IMR-90 (cell line): ENCODE data around the gene SEC61A1. TPM values are rescaled to one million over a fixed set of nuclear protein-coding genes. Genes with fewer than 3 reads are reported as not detected.

ENCODE experiments used
- ATAC-seq: fragments of 200-7000 bp; cut with Tn5 transposase; 2 replicates; pipeline ENCODE4 v1.9.1; 2020; ENCODE audit warnings: low read depth, mild to moderate bottlenecking, moderate library complexity
- BruUV-seq: library from RNA; stranded (reverse); fragments of 400-500 nt; replicated peaks from 2 replicates; lab custom pipeline; 2021; lab: Mats Ljungman, UMichigan
- CTCF ChIA-PET: fragments of 300-600 bp; formaldehyde crosslinking; extraction: SDS; loops from one replicate; lab custom pipeline; 2021; ENCODE audit warnings: antibody characterized with exemption; lab: Yijun Ruan, JAX
- POLR2A ChIA-PET: fragments of 300-600 bp; sonication (Branson Sonifier 250); formaldehyde crosslinking; loops from one replicate; lab custom pipeline; 2022; ENCODE audit warnings: antibody characterized with exemption; ENCODE audit not compliant: unreplicated experiment; lab: Charles Lee
- DNase-seq: peaks from one replicate; pipeline ENCODE4 v3.0.0; 2013
- H2AFZ ChIP-seq: replicated peaks from 2 replicates; pipeline ENCODE3; 2013; ENCODE audit warnings: low read length, mild to moderate bottlenecking; ENCODE audit not compliant: poor library complexity
- H2AK5ac ChIP-seq: 2 replicates; pipeline ENCODE4 v1.6.1; 2013; ENCODE audit warnings: low read depth, low read length, inconsistent platforms
- H2AK9ac ChIP-seq: replicated peaks from 2 replicates; pipeline ENCODE3; 2013; ENCODE audit warnings: mild to moderate bottlenecking, low read depth, low read length, moderate library complexity; ENCODE audit not compliant: poor library complexity
- H2BK120ac ChIP-seq: 2 replicates; pipeline ENCODE4 v1.6.1; 2013; ENCODE audit warnings: low read depth, low read length, inconsistent platforms
- H2BK15ac ChIP-seq: 3 replicates; pipeline ENCODE4 v1.6.1; 2013; ENCODE audit warnings: low read depth, low read length, inconsistent platforms
- H2BK20ac ChIP-seq: 2 replicates; pipeline ENCODE4 v1.6.1; 2013; ENCODE audit warnings: low read depth, mild to moderate bottlenecking, inconsistent platforms, low read length, moderate library complexity
- H2BK5ac ChIP-seq: 2 replicates; pipeline ENCODE4 v1.6.1; 2013; ENCODE audit warnings: mild to moderate bottlenecking, low read depth, low read length, inconsistent platforms; ENCODE audit not compliant: poor library complexity, severe bottlenecking
- H3K14ac ChIP-seq: replicated peaks from 2 replicates; pipeline ENCODE4 v1.6.1; 2013; ENCODE audit warnings: low read depth, low read length, inconsistent platforms
- H3K18ac ChIP-seq: 2 replicates; pipeline ENCODE4 v1.6.1; 2013; ENCODE audit warnings: low read depth, low read length, control low read depth
- H3K23ac ChIP-seq: 2 replicates; pipeline ENCODE4 v1.6.1; 2013; ENCODE audit warnings: low read depth, low read length, inconsistent platforms
- H3K27ac ChIP-seq: 2 replicates; pipeline ENCODE4 v1.5.1; 2013; ENCODE audit warnings: mild to moderate bottlenecking, control low read depth, low read length; ENCODE audit not compliant: insufficient read depth
- H3K27me3 ChIP-seq: 2 replicates; pipeline ENCODE4 v1.6.1; 2013; ENCODE audit warnings: low read length; ENCODE audit not compliant: control insufficient read depth, insufficient read depth
- H3K36me3 ChIP-seq: 2 replicates; pipeline ENCODE4 v1.6.1; 2013; ENCODE audit warnings: low read length, mixed read lengths; ENCODE audit not compliant: control insufficient read depth, insufficient read depth
- H3K4ac ChIP-seq: 2 replicates; pipeline ENCODE4 v1.6.1; 2013; ENCODE audit warnings: low read depth, low read length, inconsistent platforms
- H3K4me1 ChIP-seq: 2 replicates; pipeline ENCODE4 v1.6.1; 2013; ENCODE audit warnings: low read length, mixed read lengths; ENCODE audit not compliant: control insufficient read depth, insufficient read depth
- H3K4me2 ChIP-seq: 2 replicates; pipeline ENCODE4 v1.6.1; 2013; ENCODE audit warnings: low read depth, mild to moderate bottlenecking, control low read depth, low read length, moderate library complexity
- H3K4me3 ChIP-seq: 2 replicates; pipeline ENCODE4 v1.5.1; 2013; ENCODE audit warnings: low read depth, mild to moderate bottlenecking, control low read depth, low read length, moderate library complexity; ENCODE audit not compliant: insufficient read depth
- H3K56ac ChIP-seq: 2 replicates; pipeline ENCODE4 v1.6.1; 2013; ENCODE audit warnings: low read length, inconsistent platforms; ENCODE audit not compliant: insufficient read depth; ENCODE audit errors: extremely low read depth
- H3K79me1 ChIP-seq, 2 experiments: 2 replicates each; pipeline ENCODE4 v1.6.1; 2013; ENCODE audit warnings: low read length in 2 of 2, inconsistent platforms in 1 of 2, low read depth in 1 of 2
- H3K9ac ChIP-seq: 2 replicates; pipeline ENCODE4 v1.6.1; 2013; ENCODE audit warnings: low read depth, low read length, control low read depth
- H3K9me1 ChIP-seq: 2 replicates; pipeline ENCODE4 v1.6.1; 2013; ENCODE audit warnings: low read length, inconsistent platforms; ENCODE audit not compliant: insufficient read depth
- H3K9me3 ChIP-seq: 2 replicates; pipeline ENCODE4 v1.6.1; 2013; ENCODE audit warnings: low read length; ENCODE audit not compliant: control insufficient read depth, insufficient read depth
- H4K20me1 ChIP-seq: 2 replicates; pipeline ENCODE4 v1.6.1; 2013; ENCODE audit warnings: low read length, inconsistent platforms; ENCODE audit not compliant: insufficient read depth
- H4K5ac ChIP-seq: 2 replicates; pipeline ENCODE4 v1.6.1; 2013; ENCODE audit warnings: mild to moderate bottlenecking, low read depth, low read length, control low read depth
- H4K8ac ChIP-seq, 2 experiments: 2 replicates each; pipeline ENCODE4 v1.6.1; 2013; ENCODE audit warnings: low read depth in 2 of 2, low read length in 2 of 2, control low read depth in 1 of 2, inconsistent platforms in 1 of 2
- H4K91ac ChIP-seq: 2 replicates; pipeline ENCODE4 v1.6.1; 2013; ENCODE audit warnings: low read depth, low read length, inconsistent platforms; ENCODE audit not compliant: insufficient read depth
- CTCF ChIP-seq: conservative IDR thresholded peaks from 2 replicates; pipeline ENCODE4 v1.5.1; 2012; ENCODE audit warnings: mild to moderate bottlenecking, low read depth, low read length, improper control_type of control experiment
- FOS ChIP-seq: fragments of 150-350 bp; IDR thresholded peaks from 2 replicates; pipeline ENCODE4 v1.6.1; 2016; ENCODE audit warnings: low read depth, low read length
- MAFK ChIP-seq: IDR thresholded peaks from 2 replicates; pipeline ENCODE4 v1.6.1; 2012; ENCODE audit warnings: low read depth, low read length, improper control_type of control experiment
- RAD21 ChIP-seq: IDR thresholded peaks from 2 replicates; pipeline ENCODE4 v1.6.1; 2012; ENCODE audit warnings: low read length, improper control_type of control experiment
- SMC3 ChIP-seq: fragments of 150-350 bp; IDR thresholded peaks from 2 replicates; pipeline ENCODE4 v1.6.1; 2016; ENCODE audit warnings: low read depth, mild to moderate bottlenecking, antibody characterized with exemption, low read length, moderate library complexity
- USF2 ChIP-seq: fragments of 150-350 bp; IDR thresholded peaks from 2 replicates; pipeline ENCODE4 v1.6.1; 2017; ENCODE audit warnings: mild to moderate bottlenecking, antibody characterized with exemption, low read length, low read depth
- WGBS, 2 experiments: methylation state at CpG; one replicate each; pipeline versions ENCODE4 v1.1.5 to v1.1.7; 2013; ENCODE audit warnings: missing lambda C conversion rate in 2 of 2; ENCODE audit not compliant: insufficient read length in 1 of 2; ENCODE audit errors: extremely low coverage in 2 of 2; 5-methylcytosine and 5-hydroxymethylcytosine counted together
- dilution Hi-C: fragments of 300-500 bp; cut with HindIII; formaldehyde crosslinking; loops from one replicate; pipeline ENCODE4 v1.14.3; 2018; ENCODE audit warnings: low sequenced_read_pairs; ENCODE audit not compliant: unreplicated experiment
- in situ Hi-C: fragments of 300-500 bp; cut with MboI; formaldehyde crosslinking; loops from 3 replicates; pipeline ENCODE4 v1.14.3; 2019; ENCODE audit warnings: low sequenced_read_pairs, inconsistent platforms, mixed read lengths
- intact Hi-C: fragments of 100-400 bp; cut with micrococcal nuclease; formaldehyde crosslinking; loops from 2 replicates; pipeline ENCODE4 v1.10.0; 2022
- polyA plus RNA-seq, 3 experiments: library from polyadenylated mRNA; depleted of rRNA; stranded (reverse); fragments of >200 nt; gene quantifications; 2 replicates each; pipeline ENCODE4 v1.2.3, GENCODE V29; 2012; ENCODE audit warnings: low replicate concordance in 1 of 3
- total RNA-seq: library from RNA; depleted of rRNA; stranded (reverse); fragments of >200 nt; gene quantifications from 2 replicates; pipeline ENCODE4 v1.2.3, GENCODE V29; 2012

Gene SEC61A1
- total and polyA plus RNA-seq, 2 of the 4 experiments (the other 2 are of a cell fraction) = 377 to 478 TPM

GRCh38 chr3:128094295-128095151 is 42.3 kb downstream of the SEC61A1 start:
- H2BK15ac ChIP-seq = 0 out of 3 replicates have a peak overlapping the region, but pooled peaks have one; percentile 49
- no peak overlapping the region for H3K18ac ChIP-seq
- H4K8ac ChIP-seq = no peak overlapping the region
- TF ChIP-seq CTCF (0 out of 2 replicates have a peak, but pooled peaks have one; percentile 10), FOS (no peak), MAFK (no peak), SMC3 (no peak), USF2 (no peak), RAD21 (peak; percentile 3; the same call in 1 of the 2 replicates)
- BruUV-seq = no TSS peak
- DNase-seq (peak; percentile 49), ATAC-seq (no peak; the same call in 1 of the 2 replicates)
- H2BK120ac ChIP-seq = peak overlapping the region; percentile 35; the same call in 1 of the 2 replicates
- H3K4ac ChIP-seq = peak overlapping the region; percentile 4; the same call in 1 of the 2 replicates
- ChIA-PET CTCF (interaction anchor here (1.0 to 3.2 kb wide), 6 partner anchors 11 to 38 kb away, joined by 4 to 26 read pairs (median 6); partner anchors contain the start of gene RUVBL1), POLR2A (no interaction called here)
- no peak overlapping the region for H3K9ac ChIP-seq
- no peak overlapping the region for H3K14ac ChIP-seq
- peaks cover 5% of the 10 kb centered on the region for H3K4me1 ChIP-seq
- dilution Hi-C loops (no loop called here), in situ Hi-C loops (loop anchor here (5.0 to 10.0 kb wide), 3 partner anchors 38 to 498 kb away; no protein-coding TSS in a partner anchor), intact Hi-C loops (loop anchor here (1.0 kb wide), 4 partner anchors 39 to 514 kb away; no protein-coding TSS in a partner anchor)
- no peak overlapping the region for H2BK5ac ChIP-seq
- H4K91ac ChIP-seq = no peak overlapping the region
- H3K79me1 ChIP-seq = peaks cover 12 to 31% of the 10 kb centered on the region in 2 experiments
- WGBS, 2 experiments = 96% methylated on average over 5 of the region's 13 CpGs; no CpG with 5 or more reads in 1 of the 2 experiments
- peak overlapping the region; percentile 40; the same call in 1 of the 2 replicates for H2AK5ac ChIP-seq
- no peak overlapping the region for H3K4me3 ChIP-seq
- no peak overlapping the region; the same call in 1 of the 2 replicates for H2BK20ac ChIP-seq
- H3K9me1 ChIP-seq = no peaks in the 10 kb centered on the region
- H3K27me3 ChIP-seq = no peaks in the 10 kb centered on the region
- no peak overlapping the region for H2AK9ac ChIP-seq
- 0 out of 2 replicates have a peak, but pooled peaks cover 3% of the 10 kb centered on the region for H4K20me1 ChIP-seq
- H3K56ac ChIP-seq = no peak overlapping the region
- no peak overlapping the region for H3K23ac ChIP-seq
- no peaks in the 10 kb centered on the region for H3K9me3 ChIP-seq
- H3K4me2 ChIP-seq = no peak overlapping the region
- H2AFZ ChIP-seq = peak overlapping the region; percentile 29
- no peak overlapping the region for H3K27ac ChIP-seq
- no peak overlapping the region for H4K5ac ChIP-seq
- H3K36me3 ChIP-seq = peaks cover 27% of the 10 kb centered on the region
